Femur (tissue), 1 donor: ENCODE results near the gene SELENOF.
A peak's percentile ranks its signal among the peaks of the same experiment; 100 is the strongest.

Experiments used
- DNase-seq: peaks from one replicate; pipeline ENCODE4 v3.0.0-alpha.2; 2017

The SELENOF gene

DNA sequence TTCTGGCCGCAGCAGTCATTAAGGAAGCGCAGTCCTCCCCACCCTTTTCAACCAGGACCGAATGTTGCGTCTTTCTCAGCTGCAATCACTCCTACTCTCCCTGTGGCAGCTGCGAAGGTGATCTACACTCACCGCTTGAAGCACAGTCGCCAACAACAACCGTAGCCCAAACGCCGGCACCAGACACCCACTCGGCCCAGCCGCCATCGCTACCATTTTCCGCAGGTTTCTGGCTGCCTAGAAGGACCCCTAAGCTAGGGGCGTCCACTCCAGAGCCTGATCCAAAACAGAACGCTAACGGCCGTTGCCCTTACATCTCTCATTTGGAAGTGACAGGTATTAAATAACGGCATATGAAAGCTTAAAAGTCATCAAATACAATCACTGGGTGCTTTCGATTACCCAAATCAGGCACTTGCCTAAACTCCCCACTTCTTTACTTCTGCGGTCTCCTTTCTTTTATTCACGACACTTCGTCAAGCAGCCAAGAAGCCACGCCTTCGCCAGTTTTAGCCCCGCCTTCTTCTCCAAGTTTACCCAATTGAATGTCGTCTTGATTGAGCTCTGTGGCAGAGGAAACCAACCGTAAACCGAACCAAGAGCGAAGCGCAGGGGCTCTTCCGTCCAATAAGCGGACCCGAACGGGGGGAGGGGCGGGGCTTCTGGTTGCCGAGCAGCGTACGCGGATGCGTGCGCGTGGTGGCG, at the start of gene SELENOF:
Gene SELENOF (minus strand): TSS at position 231 of the 705 bp plus-strand sequence. CDS start 15 bp downstream, at position 216.
- peak; percentile 100 for DNase-seq

DNA sequence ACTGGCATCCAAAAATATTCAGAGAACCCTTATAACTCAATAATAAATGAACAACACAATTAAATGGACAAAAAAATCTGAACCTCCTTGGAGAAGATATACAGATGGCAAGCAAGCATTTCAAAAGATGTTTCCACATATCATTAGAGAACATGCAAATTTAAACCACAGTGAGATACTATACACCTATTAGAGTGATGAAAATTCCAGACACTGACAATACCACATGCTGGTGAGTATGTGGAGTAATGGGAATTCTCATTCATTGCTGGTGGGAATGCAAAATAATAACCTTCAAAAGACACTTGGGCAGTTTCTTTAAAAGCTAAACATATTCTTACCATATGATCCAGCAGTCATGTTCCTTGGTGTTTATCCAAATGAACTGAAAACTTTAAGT, 46.6 kb upstream of the SELENOF start:
- DNase-seq, result no peak

DNA sequence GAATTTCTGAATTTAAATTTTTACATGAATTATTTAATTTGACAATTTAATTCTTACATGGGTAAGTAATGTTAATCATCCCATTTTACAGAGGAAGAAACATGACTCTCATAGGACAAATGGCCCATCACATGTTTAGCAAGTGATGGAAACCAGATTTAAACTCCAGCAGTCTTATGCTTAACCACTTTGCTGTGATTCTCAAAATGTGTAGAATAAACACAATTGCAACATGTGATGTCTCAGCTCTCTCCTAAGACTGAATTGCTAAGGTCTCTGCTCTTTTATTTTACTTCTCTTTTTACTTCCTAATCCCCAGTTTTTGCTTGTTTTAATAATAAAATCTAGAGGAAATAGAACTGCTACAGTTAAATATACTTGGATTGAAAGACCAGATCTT, 43.3 kb upstream of the SELENOF start:
- DNase-seq, result no peak

- DNase-seq, result no peak
These were observed 42.3 kb upstream of the SELENOF start for GRCh38 chr1:86956221-86956620.

DNA sequence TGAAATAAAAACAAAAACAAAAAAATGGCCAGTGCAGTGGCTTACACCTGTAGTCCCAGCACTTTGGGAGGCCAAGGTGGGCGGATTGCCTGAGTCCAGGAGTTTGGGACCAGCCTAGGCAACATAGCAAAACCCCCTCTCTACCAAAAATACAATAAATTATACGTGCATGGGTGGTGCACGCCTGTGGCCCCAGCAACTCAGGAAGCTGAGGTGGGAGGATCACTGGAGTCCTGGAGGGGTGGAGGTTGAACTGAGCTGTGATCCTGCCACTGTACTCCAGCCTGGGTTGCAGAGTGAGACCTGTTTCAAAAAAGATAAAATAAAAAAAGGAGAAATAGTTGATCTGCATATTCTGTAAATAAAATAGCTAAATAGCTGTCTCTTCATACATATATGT, 41.8 kb upstream of the SELENOF start:
- no peak for DNase-seq

DNA sequence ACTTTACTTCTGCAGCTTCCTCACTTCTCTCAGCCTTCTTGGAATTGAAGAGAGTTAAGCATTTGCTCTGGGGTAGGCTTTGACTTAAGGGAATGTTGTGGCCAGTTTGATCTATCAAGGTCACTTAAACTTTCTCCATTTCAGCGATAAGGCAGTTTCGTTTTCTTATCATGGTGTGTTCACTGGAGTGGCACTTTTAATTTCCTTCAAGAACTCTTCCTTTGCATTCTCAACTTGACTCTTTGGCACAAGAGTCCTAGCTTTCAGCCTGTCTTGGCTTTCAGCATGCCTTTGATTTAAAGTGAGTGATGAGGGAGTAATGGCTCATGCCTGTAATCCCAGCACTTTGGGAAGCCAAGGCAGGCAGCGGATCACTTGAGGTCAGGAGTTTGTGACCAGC, 39.2 kb upstream of the SELENOF start:
- no peak for DNase-seq

DNA sequence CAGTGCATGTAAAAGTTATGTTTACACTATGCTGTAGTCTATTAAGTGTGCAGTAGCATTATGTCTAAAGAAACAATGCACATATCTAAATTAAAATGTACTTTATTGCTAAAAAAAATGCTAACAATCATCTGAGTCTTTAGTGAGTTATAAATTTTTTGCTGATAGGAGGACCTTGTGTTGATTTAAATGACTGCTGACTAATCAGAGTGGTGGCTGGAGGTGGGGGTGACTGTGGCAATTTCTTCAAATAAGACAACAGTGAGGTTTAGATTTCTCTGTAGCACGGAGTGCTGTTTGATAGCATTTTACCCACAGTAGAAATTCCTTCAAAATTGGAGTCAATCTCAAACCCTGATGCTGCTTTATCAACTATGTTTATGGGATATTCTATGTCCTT, 37.5 kb upstream of the SELENOF start:
- DNase-seq, result no peak

DNA sequence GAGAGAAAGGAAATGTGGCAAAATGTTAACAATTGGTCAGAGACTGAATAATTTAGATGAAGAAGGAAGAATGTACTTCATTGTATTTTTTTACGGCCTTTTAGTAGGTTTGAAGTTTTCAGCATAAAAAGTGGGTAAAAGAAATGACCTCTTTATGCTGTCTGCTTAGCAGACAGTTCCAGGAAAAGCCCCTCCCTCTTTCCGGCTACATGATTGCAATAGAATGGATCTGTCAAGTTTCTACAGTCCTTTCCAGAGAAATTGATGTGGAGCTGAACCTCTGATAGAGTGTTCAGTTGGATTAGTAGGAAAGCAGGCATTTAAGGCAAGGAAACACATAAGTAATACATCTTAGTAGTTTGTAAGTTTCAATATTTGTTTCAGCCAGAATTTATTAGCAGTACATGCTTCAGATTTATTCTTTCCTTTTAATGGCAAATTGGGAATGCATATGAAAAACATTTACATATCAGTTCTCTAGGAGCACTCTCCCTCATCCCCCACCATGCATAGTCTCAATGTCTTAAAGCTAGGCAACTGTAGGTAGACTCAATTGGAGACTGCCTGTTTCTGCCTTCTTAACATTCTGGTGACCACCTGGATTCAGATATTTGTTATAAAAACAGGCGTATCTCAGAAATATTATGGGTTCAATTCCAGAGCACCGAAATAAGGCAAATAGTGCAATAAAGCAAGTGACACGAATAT, 36.9 kb upstream of the SELENOF start:
- DNase-seq, result no peak

- DNase-seq, result peak; percentile 35
These were observed 34.3 kb upstream of the SELENOF start for GRCh38 chr1:86948212-86948611.

DNA sequence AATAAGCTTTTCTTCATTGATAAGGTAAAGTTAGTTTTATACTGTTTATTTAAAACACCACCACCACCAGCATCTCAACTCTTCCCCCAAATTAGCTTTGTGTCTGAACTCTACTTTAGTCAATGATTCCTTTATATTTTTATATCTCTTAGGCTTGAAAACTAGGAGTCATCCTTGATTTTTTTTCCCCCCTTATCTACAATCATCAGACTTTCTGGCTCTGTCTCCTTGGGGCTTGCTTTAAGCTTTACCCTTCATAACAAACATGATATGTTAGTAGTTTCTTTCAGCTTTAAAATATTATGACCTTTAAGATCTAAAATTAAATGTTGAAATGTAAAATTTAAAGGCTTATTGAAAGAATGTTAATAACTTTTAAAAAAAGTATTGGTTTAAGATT, 28.8 kb upstream of the SELENOF start:
- DNase-seq, result no peak

- no peak for DNase-seq
These were observed 28.1 kb upstream of the SELENOF start for GRCh38 chr1:86942042-86942441.

- DNase-seq, result no peak
These were observed 26.7 kb upstream of the SELENOF start for GRCh38 chr1:86940599-86940998.

GRCh38 chr1:86939406-86939805, 25.5 kb upstream of the SELENOF start:
- no peak for DNase-seq

GRCh38 chr1:86938855-86939254, 24.9 kb upstream of the SELENOF start:
- DNase-seq, result no peak

DNA sequence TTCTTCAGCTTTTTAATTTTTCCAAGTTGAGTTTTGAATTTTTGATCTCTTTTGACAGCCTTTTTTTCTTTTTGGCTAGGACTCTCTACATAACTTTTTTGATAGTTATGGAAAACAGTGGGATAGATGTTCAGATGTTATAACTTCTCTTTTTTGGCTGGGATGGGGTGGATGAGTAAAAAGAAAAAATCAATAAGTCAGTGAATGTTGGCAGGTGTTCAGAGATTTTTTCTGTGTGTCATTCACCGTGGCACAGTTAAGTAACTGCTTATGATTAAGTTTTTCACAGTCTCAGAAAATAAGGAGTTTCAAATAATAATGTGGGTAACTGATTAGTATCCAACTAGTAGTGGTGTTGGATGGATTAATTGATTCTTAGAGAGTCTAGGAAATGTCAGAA, 24.5 kb upstream of the SELENOF start:
- no peak for DNase-seq

GRCh38 chr1:86933562-86934377, 19.8 kb upstream of the SELENOF start:
- no peak for DNase-seq

GRCh38 chr1:86933051-86933450, 19.1 kb upstream of the SELENOF start:
- no peak for DNase-seq

- no peak for DNase-seq
These were observed 14.9 kb upstream of the SELENOF start for GRCh38 chr1:86928819-86929218.

- DNase-seq, result no peak
These were observed 13.0 kb upstream of the SELENOF start for GRCh38 chr1:86926883-86927282.

GRCh38 chr1:86925742-86926141, 11.8 kb upstream of the SELENOF start:
- DNase-seq, result no peak

- DNase-seq, result no peak
These were observed 10.5 kb upstream of the SELENOF start for GRCh38 chr1:86924324-86924960.

- DNase-seq, result no peak
These were observed 8.5 kb upstream of the SELENOF start for GRCh38 chr1:86922445-86922844.

DNA sequence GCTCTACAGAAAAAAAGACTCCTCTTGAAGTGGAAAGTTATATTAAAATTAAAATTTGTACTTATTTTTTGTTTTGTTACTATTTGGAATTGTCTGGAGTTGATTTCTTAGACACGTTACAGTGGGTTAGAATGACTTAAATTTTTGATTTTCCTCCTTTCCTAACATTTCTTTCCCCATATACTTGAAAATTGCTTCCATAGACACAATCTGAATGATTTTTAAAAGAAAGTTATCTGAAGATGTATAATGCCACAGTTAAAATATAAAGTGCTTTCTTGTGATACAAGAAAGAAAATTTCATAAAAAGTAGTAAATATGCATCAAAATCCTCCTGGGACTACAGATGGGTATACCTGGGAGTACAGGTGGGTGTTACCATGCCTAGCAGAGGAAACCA, 2.8 kb upstream of the SELENOF start:
- no peak for DNase-seq
